ENCODE results near the gene HDAC7.
"Not testable (repeated sequence)": the region's sequence is repeated elsewhere in the genome, so short reads cannot be mapped to it uniquely, and the experiment has no call there.

The HDAC7 gene

GRCh38 chr12:47844264-47845019, 24.7 kb upstream of the HDAC7 start:
- no peak for DNase-seq (ENCODE audit: low read depth in 1 of 2, low spot score in 1 of 2)
- in situ Hi-C loops (cut with HindIII; ENCODE audit: low pct_unique_long_range_greater_than_20kb, low sequenced_read_pairs): no loop called here

DNA sequence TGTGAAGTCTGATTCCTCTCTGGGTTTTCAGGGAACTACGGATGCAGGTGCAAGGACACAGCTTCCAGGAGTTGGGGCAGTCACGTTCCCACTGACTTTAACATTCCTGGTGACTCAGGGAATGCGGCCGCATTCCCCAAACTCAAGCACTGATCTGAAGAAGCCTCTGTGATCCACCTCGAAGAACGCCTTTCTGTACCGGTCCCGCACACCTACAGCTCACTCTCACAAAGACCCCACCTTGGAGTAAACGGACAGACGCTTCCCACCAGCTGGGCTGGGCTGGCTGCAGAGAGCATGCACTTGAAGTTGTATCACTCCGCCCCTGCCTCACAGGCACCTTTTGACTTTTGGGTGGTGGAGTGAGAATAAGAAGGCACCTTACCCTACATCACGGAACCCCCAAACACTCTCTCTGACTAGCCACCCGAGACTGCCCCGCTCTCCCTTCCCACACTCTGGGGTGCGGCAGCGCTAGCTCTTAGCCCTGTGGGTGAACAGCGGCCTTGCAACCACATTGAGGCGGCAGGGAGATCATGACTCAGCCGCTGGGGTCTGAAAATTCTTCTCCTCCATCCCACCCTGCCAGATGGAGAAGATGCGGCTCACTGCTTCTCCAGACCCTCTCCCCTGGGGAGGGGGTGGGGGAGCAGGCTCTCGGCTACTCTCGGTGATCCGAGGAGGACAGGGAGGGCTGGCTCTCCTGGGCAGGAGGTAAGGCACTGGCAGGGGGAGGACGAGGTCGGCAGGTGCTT, 23.7 kb upstream of the HDAC7 start:
- TF ChIP-seq JUND (IDR thresholded peaks at IDR 0.05; ENCODE audit: low read depth): no peak
- in situ Hi-C loops (cut with HindIII; ENCODE audit: low pct_unique_long_range_greater_than_20kb, low sequenced_read_pairs): no loop called here
- DNase-seq (ENCODE audit: low read depth in 1 of 2, low spot score in 1 of 2): no peak

More at GRCh38 chr12:47844264-47845019, 24.7 kb upstream of the HDAC7 start:
- TF ChIP-seq JUND (IDR thresholded peaks at IDR 0.05; ENCODE audit: low read depth): no peak

GRCh38 chr12:47842543-47842942, 22.8 kb upstream of the HDAC7 start:
- DNase-seq (ENCODE audit: low read depth in 1 of 2, low spot score in 1 of 2); in situ Hi-C loops (cut with HindIII; ENCODE audit: low pct_unique_long_range_greater_than_20kb, low sequenced_read_pairs): not testable (repeated sequence)

DNA sequence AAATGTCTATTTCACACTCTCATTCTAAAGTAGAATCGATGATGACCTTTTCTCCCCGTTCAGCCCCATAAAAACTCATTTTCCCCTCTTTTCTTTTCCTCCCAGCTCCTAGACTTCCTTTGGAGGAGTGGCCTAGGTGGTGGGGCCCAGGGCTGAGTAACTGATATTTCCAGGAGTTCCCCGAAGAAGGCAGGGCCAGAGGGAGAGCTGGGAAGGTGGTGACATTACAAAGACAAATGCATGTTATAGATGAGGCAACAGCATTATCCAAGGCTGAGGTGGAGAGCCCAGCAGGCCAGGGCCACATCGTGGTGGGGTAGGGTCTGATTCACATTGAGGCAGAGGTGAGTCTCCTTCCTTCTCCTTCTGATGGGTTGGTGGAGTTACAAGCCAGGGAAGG, 22.2 kb upstream of the HDAC7 start:
- TF ChIP-seq JUND (IDR thresholded peaks at IDR 0.05; ENCODE audit: low read depth): no peak
- no peak for DNase-seq (ENCODE audit: low read depth in 1 of 2, low spot score in 1 of 2)
- in situ Hi-C loops (cut with HindIII; ENCODE audit: low pct_unique_long_range_greater_than_20kb, low sequenced_read_pairs): no loop called here

- TF ChIP-seq JUND (IDR thresholded peaks at IDR 0.05; ENCODE audit: low read depth): no peak
- in situ Hi-C loops (cut with HindIII; ENCODE audit: low pct_unique_long_range_greater_than_20kb, low sequenced_read_pairs): no loop called here
- no peak for DNase-seq (ENCODE audit: low read depth in 1 of 2, low spot score in 1 of 2)
Observed at GRCh38 chr12:47841501-47841900, 21.8 kb upstream of the HDAC7 start.

DNA sequence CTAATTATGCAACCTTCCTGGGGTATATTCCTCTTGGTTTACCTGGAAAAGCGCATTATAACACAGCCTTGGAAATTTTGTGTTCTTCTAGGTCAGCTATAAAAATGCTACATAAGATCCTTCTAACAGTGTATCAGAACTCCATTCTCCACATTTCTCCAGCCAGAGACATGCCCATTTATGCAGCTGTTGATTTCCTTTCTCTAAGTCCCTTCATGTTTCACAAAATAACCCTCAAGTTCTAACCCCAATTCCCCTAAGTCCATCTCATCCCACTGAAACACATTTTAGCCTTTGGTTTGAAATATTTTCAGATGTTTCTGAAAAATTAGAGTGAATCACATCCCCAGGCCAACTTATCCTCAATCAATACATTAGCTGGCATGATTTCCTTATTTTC, 20.9 kb upstream of the HDAC7 start:
- DNase-seq (ENCODE audit: low read depth in 1 of 2, low spot score in 1 of 2): no peak
- in situ Hi-C loops (cut with HindIII; ENCODE audit: low pct_unique_long_range_greater_than_20kb, low sequenced_read_pairs): no loop called here
- no peak for TF ChIP-seq JUND (IDR thresholded peaks at IDR 0.05; ENCODE audit: low read depth)

- in situ Hi-C loops (cut with HindIII; ENCODE audit: low pct_unique_long_range_greater_than_20kb, low sequenced_read_pairs): no loop called here
- no peak for DNase-seq (ENCODE audit: low read depth in 1 of 2, low spot score in 1 of 2)
Observed at GRCh38 chr12:47839214-47839876, 19.6 kb upstream of the HDAC7 start.

GRCh38 chr12:47838286-47838931, 18.7 kb upstream of the HDAC7 start:
- no peak for TF ChIP-seq JUND (IDR thresholded peaks at IDR 0.05; ENCODE audit: low read depth)
- in situ Hi-C loops (cut with HindIII; ENCODE audit: low pct_unique_long_range_greater_than_20kb, low sequenced_read_pairs): no loop called here
- peak; percentile 47 to 62 for DNase-seq (ENCODE audit: low read depth in 1 of 2, low spot score in 1 of 2)

More at GRCh38 chr12:47839214-47839876, 19.6 kb upstream of the HDAC7 start:
- no peak for TF ChIP-seq JUND (IDR thresholded peaks at IDR 0.05; ENCODE audit: low read depth)

GRCh38 chr12:47837190-47838171, 17.8 kb upstream of the HDAC7 start:
- peak; percentile 87 for DNase-seq (ENCODE audit: low read depth in 1 of 2, low spot score in 1 of 2)
- no peak for TF ChIP-seq JUND (IDR thresholded peaks at IDR 0.05; ENCODE audit: low read depth)
- in situ Hi-C loops (cut with HindIII; ENCODE audit: low pct_unique_long_range_greater_than_20kb, low sequenced_read_pairs): no loop called here

DNA sequence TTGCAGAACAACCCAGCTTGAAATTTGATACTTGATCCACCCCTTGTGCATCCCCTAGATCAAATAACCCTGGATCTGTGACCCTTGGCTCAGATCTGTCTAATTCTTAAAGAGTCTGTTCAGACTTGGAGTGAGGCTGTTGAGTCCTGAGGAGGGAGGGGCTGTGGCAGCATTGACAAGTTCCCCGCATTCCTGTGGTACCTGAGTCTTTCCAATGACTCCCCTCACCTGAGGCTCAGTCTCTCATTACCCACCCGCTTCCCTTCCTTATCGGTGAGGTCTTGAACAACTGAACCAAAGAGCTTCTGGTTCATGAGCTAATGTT, 16.1 kb upstream of the HDAC7 start:
- TF ChIP-seq JUND (IDR thresholded peaks at IDR 0.05; ENCODE audit: low read depth): no peak
- in situ Hi-C loops (cut with HindIII; ENCODE audit: low pct_unique_long_range_greater_than_20kb, low sequenced_read_pairs): no loop called here
- no peak for DNase-seq (ENCODE audit: low read depth in 1 of 2, low spot score in 1 of 2)

DNA sequence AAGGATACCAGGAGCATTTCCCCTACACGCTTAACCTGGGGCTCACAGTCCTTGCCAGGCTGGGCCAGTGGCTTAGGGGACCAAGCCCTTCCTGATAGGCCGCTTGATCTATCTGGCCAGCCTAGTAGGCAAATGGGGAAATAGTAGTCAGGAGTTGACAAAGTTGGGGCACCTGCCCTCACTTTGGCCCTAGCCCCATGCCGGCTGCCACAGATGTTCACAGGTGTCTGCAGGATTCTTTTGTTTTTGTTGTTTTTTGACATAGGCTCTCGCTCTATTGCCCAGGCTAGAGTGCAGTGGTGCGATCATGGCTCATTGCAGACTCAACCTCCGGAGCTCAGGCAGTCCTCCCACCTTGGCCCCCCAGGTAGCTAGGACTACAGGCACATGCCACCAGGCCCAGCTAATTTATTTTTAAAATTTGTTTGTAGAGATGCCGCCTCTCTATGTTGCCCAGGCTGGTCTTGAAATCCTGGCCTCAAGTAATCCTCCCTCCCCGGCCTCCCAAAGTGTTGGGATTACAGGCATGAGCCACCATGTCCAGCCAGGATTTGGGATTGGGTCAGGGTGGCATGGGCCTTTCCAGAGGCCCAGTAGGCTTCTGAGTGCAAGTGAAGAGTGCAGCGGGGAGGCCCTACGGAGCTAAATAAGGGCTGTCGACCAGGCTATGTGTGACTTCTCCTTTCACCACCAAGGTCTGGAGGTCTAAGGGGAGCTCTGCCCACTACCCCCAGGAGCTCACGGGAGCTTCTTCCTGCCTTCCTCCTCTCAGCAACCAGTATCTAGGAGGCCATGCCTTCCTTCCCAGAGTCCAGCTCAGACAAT, 15.5 kb upstream of the HDAC7 start:
- no peak for TF ChIP-seq JUND (IDR thresholded peaks at IDR 0.05; ENCODE audit: low read depth)
- no peak for DNase-seq (ENCODE audit: low read depth in 1 of 2, low spot score in 1 of 2)
- in situ Hi-C loops (cut with HindIII; ENCODE audit: low pct_unique_long_range_greater_than_20kb, low sequenced_read_pairs): no loop called here

Data from T47D (cell line).